22Rv1 (cell line): ENCODE results near the gene MRPS23.

Source experiments
- H3K27ac ChIP-seq: fragments of 450-650 bp; 2 replicates; pipeline ENCODE4 v1.5.1; 2017
- ZFX ChIP-seq: fragments of 450-650 bp; IDR thresholded peaks from 2 replicates; pipeline ENCODE4 v1.6.1; 2017; ENCODE audit warnings: antibody characterized with exemption, borderline replicate concordance
- TF ChIP-seq, protein P1 (sequence below): fragments of 450-650 bp; IDR thresholded peaks from 2 replicates; pipeline ENCODE4 v1.5.1; 2017; ENCODE audit warnings: mild to moderate bottlenecking

MRPS23 gene

DNA sequence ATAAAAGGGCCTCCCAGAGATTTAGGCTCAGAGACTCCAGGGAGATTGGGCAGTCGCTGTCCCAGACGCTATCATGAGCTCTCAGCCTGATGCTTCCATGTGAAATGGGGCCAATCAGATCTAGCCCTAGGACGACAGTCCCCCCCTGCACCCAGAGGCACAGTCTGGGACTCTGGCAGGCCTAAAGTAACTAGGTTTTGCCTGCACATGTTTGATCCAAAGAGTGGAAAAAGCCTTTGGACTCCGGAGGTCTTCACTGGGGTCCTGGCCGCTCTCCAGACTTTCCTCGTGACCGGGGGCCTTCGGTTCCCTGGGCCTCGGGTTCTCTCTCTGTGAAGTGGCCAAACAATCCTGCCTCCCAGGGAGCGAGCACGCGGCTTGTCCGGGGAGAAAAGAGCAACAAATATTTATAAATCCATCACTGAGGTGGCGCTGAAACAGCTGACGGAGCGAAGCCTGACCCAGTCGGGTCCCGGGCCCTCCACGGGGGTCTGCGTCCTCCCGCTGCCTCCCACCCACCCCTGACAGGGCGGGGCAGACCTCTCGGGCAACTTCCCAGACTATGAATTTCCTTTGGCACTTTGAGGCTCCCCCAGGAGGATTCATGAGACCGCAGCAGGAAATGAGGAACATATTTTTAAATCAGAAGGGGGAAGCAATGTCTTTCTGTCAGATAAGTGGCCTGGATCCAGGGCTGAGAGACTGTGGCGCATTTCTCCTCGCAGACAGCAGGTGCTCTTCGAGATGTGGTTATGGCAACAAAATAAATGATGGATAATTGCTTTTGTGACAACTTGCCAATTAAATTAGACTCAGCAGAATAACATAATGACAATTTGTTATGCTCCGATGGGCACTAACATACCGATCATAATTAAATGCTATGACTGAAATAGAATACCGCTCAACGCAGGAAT is 38.9 kb downstream of the MRPS23 start:
- TF ChIP-seq, protein P1, sequence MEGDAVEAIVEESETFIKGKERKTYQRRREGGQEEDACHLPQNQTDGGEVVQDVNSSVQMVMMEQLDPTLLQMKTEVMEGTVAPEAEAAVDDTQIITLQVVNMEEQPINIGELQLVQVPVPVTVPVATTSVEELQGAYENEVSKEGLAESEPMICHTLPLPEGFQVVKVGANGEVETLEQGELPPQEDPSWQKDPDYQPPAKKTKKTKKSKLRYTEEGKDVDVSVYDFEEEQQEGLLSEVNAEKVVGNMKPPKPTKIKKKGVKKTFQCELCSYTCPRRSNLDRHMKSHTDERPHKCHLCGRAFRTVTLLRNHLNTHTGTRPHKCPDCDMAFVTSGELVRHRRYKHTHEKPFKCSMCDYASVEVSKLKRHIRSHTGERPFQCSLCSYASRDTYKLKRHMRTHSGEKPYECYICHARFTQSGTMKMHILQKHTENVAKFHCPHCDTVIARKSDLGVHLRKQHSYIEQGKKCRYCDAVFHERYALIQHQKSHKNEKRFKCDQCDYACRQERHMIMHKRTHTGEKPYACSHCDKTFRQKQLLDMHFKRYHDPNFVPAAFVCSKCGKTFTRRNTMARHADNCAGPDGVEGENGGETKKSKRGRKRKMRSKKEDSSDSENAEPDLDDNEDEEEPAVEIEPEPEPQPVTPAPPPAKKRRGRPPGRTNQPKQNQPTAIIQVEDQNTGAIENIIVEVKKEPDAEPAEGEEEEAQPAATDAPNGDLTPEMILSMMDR: no peak
- TF ChIP-seq ZFX: no peak
- H3K27ac ChIP-seq: no peak overlapping the region

DNA sequence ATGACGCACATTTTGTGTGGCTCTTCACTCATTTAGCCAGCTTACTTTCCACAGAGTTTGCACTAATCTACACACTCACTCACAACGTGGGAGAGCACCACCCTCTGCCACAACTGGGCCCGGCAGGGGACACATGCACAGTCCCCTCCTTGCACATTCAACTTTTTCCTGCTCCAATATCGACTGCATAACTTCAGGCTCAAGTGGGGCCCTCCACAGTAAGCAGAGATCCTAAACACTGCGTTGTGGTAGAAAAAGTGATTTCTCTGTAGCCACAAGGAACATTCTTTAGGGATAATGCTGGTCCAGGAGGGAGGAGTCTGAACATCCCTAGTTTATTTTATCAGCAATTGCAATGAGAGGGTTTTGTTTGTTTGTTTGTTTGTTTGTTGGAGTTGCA is 40.0 kb downstream of the MRPS23 start:
- H3K27ac ChIP-seq: no peak overlapping the region
- TF ChIP-seq, protein P1: no peak
- no peak for TF ChIP-seq ZFX

DNA sequence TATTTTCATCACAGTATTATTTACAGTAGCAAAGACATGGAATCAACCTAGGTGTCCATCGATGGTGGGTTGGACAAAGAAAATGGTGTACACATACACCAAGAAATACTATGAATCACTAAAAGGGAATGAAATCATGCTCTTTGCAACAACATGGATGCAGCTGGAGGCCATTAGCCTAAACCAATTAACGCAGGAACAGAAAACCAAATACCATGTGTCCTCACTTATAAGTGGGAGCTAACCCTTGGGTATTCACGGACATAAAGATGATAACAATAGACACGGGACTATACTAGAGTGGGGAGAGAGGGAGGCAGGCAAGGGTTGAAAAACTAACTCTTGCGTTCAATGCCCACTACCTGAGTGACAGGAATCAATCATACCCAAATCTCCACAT is 41.0 kb downstream of the MRPS23 start:
- TF ChIP-seq, protein P1: no peak
- no peak for TF ChIP-seq ZFX

DNA sequence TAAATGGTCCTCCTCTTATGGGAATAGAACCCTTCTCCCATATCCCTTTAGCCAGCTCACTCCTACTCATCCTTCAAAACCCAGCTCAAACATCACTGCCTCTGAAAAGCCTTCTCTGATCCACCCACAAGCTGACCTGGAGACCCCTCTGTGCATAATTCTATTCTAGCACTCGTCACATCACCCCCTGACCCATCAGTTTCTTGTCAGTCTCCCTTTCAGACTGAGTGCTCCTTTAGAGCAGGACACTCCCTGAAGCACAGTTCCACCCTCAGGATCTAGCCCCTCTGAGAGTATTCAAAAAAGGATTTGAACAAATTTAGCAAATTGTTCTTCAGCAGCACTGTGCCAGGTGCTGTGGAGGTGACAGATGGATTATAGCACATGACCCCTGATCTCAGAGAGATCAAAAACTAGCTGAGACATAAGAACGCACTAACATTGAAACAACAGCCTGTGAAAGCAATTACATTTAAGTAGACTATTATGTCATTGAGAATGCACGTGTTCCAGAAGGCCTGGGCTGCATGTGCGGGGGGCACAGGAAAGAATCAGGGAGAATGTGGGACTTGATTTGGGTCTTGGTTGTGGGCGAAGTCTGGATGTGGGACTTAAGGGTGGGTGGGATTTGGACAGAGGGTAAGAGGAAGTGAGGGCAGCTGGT is 43.5 kb downstream of the MRPS23 start:
- H3K27ac ChIP-seq: no peak overlapping the region
- no peak for TF ChIP-seq ZFX
- TF ChIP-seq, protein P1: no peak

More for the DNA sequence above, 41.0 kb downstream of the MRPS23 start:
- no peak overlapping the region for H3K27ac ChIP-seq

DNA sequence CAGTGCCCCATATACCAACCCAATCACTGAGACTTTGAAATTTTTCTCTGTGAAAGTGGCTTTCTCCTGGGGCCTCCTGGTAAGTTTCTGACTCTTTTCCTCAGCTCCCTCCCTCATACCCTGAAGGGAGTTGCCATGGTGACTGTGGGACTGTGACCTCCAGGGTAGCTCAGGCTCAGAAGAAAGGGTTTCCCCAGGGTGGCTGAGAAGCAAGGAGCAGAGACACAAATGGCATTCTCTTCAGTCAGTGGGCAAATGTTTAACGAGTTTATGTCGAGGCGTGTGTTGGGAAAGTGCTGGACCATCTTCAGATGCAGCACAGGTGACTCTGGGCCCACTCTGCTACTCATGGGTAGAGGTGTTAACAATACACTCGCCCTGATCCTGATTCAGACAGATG is 46.8 kb downstream of the MRPS23 start:
- H3K27ac ChIP-seq: no peak overlapping the region
- TF ChIP-seq ZFX: no peak
- TF ChIP-seq, protein P1: no peak

DNA sequence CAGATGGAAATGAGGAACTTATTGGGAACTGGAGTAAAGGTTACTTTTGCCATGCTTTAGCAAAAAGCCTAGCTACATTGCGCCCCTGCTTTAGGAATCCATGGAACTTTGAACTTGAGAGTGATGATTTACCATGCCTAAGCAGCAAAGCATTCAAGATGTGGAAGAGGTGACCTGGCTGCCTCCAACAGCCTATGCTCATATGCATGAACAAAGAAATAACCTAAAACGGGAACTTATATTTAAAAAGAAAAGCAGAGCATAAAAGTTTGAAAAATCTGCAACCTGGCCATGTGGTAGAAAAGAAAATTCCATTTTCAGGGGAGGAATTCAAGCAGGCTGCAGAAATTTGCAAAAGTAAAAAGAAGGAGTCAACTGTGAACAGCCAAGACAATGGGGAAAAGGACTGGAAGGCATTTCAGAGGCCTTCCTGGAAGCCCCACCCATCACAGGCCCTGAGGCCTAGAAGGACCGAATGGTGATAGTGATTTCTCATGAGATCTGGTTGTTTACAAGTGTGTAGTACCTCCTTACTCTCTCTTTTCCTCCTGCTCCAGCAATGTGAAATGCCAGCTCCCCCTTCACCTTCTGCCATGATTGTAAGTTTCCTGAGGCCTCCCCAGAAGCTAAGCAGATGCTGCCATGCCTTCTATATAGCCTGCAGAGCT is 48.7 kb downstream of the MRPS23 start:
- no peak for TF ChIP-seq ZFX
- TF ChIP-seq, protein P1: no peak
- no peak overlapping the region for H3K27ac ChIP-seq

DNA sequence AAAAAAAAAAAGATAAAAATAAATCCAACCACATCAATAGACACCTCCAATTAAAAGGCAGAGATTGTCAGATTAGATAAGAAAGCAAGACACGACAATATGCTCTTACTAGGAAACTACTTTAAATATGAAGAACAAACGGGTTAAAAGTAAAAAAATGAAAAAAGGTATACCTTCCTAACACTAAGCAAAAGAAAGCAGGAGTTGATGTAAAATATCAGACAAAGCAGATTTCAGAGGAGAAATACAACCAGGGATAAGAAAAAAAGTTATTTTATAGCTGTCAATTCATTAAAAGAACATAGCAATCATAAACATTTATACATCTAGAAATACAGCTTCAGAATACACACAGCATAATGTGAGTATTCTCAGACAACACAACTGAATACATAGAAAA is 55.0 kb downstream of the MRPS23 start:
- no peak for TF ChIP-seq ZFX
- TF ChIP-seq, protein P1: no peak
- H3K27ac ChIP-seq: no peak overlapping the region
